ENCODE data around the gene TYROBP. TPM values are rescaled to one million over a fixed set of nuclear protein-coding genes. Genes with fewer than 3 reads are reported as not detected.
A peak's percentile ranks its signal among the peaks of the same experiment; 100 is the strongest.

The TYROBP gene
- total and polyA plus RNA-seq, 3 experiments from 2014 or later, result 6.4 to 96.2 (median 6.8) TPM

DNA sequence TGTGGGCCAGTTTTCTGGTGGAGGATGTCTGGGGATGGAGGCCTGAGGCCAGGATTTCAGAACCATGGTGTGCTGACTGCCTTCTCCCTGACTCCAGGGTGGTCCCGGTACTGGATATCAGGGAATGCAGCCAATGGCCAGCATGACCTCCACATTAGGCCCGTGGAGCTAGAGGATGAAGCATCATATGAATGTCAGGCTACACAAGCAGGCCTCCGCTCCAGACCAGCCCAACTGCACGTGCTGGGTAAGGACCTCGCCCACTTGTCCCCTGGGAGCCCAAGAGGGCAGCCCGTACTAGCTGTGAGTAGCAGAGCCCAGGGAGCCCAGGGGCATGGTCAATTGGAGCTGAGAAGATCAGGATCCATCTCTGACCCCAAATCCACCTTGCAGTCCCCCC, 49.8 kb downstream of the TYROBP start:
- peaks cover 8 to 16% (median 12%) of the 10 kb centered on the region in 3 donors for H3K4me1 Mint-ChIP-seq
- H3K27ac ChIP-seq (ENCODE audit: low read depth, low read length), result no peak overlapping the region
- peaks cover 48 to 63% of the 10 kb centered on the region in 2 donors for H3K27me3 Mint-ChIP-seq
- H3K36me3 Mint-ChIP-seq, result no peaks in the 10 kb centered on the region
- H3K36me3 ChIP-seq (ENCODE audit: insufficient read depth, low read length), result no peaks in the 10 kb centered on the region
- no peak overlapping the region for H3K27ac Mint-ChIP-seq
- H3K4me3 Mint-ChIP-seq, result peak overlapping the region in 5 of 7 donors; percentile 7 to 78 (median 54)
- DNase-seq, result no peak
- ChIA-PET CTCF (no interaction called here), POLR2A (no interaction called here)
- H3K4me1 ChIP-seq (ENCODE audit: insufficient read depth, low read length), result no peaks in the 10 kb centered on the region
- H3K4me3 ChIP-seq (ENCODE audit: low read length), result no peak overlapping the region
- H3K9me3 Mint-ChIP-seq, result no peaks in the 10 kb centered on the region
- peaks cover 19% of the 10 kb centered on the region for H3K27me3 ChIP-seq (ENCODE audit: insufficient read depth, low read length, poor library complexity, severe bottlenecking)
- no peaks in the 10 kb centered on the region for H3K9me3 ChIP-seq (ENCODE audit: low read length)

DNA sequence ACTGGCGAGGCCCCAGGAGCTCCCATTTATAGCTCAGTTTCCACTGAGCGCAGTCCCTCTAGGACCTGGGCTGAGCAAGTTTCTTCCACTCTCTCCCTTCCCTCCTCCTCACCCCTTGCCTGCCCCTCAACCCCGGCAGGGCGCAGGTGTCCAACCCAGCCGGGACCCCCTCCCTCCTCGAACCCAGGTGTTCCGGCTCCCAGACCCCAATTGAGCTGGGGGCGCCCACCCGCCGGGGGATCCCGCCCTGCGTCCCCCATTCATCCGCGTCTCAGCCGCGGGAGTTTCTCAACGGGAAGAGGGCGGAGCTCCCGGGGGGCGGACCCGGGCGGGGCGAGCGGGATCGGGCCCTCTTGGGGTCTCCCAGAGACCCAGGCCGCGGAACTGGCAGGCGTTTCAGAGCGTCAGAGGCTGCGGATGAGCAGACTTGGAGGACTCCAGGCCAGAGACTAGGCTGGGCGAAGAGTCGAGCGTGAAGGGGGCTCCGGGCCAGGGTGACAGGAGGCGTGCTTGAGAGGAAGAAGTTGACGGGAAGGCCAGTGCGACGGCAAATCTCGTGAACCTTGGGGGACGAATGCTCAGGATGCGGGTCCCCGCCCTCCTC, 51.4 kb downstream of the TYROBP start, which contains the start of gene KIRREL2:
TSS of gene KIRREL2 (plus strand) at position 366 of the 604 bp plus-strand sequence. CDS start at position 575, 209 bp downstream.
- H3K36me3 Mint-ChIP-seq, result no peaks in the 10 kb centered on the region
- Histone ChIP-seq H3K4me1 (ENCODE audit: insufficient read depth, low read length) (no peaks in the 10 kb centered on the region), H3K4me3 (ENCODE audit: low read length) (peak within 1 kb of the TSS; percentile 61), H3K9me3 (ENCODE audit: low read length) (no peaks in the 10 kb centered on the region), H3K27ac (ENCODE audit: low read depth, low read length) (no peak within 1 kb of the TSS), H3K27me3 (ENCODE audit: insufficient read depth, low read length, poor library complexity, severe bottlenecking) (peaks cover 19% of the 10 kb centered on the region), H3K36me3 (ENCODE audit: insufficient read depth, low read length) (no peaks in the 10 kb centered on the region)
- peak in 2 of 5 donors; percentile 13 to 58 for DNase-seq
- ChIA-PET CTCF (no interaction called here), POLR2A (no interaction called here)
- no peaks in the 10 kb centered on the region for H3K9me3 Mint-ChIP-seq
- H3K27me3 Mint-ChIP-seq, result peaks cover 44 to 68% of the 10 kb centered on the region in 2 donors
- H3K4me3 Mint-ChIP-seq, result peak within 1 kb of the TSS; percentile 67 to 84 (median 81)
- peak within 1 kb of the TSS in 4 of 8 donors; percentile 38 to 77 (median 54) for H3K27ac Mint-ChIP-seq
- peaks cover 8 to 16% (median 12%) of the 10 kb centered on the region in 3 donors for H3K4me1 Mint-ChIP-seq

Other genes with a start within 250 kb of the TYROBP start
- under 1 TPM in 1 of 2 experiments, not detected in 1; 0.22 TPM for gene UPK1A, start 241.8 kb downstream of the TYROBP start, total RNA-seq
- gene UPK1A, start 241.8 kb downstream of the TYROBP start, polyA plus RNA-seq, result not detected
- gene ZBTB32, start 203.7 kb downstream of the TYROBP start, total RNA-seq, result 100 to 1,000 TPM; 223 to 225 TPM
- 0.77 TPM for gene ZBTB32, start 203.7 kb downstream of the TYROBP start, polyA plus RNA-seq
- gene KMT2B, start 190.3 kb downstream of the TYROBP start, total RNA-seq, result 10 to 100 TPM; 62.6 to 67.8 TPM
- 2.9 TPM for gene KMT2B, start 190.3 kb downstream of the TYROBP start, polyA plus RNA-seq
- gene IGFLR1, start 165.8 kb downstream of the TYROBP start, total RNA-seq, result 100 to 1,000 TPM; 108 to 110 TPM
- 96.7 TPM for gene IGFLR1, start 165.8 kb downstream of the TYROBP start, polyA plus RNA-seq
- 10 to 100 TPM; 29.0 to 32.2 TPM for gene U2AF1L4, start 162.9 kb downstream of the TYROBP start, total RNA-seq
- gene U2AF1L4, start 162.9 kb downstream of the TYROBP start, polyA plus RNA-seq, result 37.5 TPM
- gene PSENEN, start 162.6 kb downstream of the TYROBP start, total RNA-seq, result 10 to 100 TPM; 50.8 to 57.8 TPM
- gene PSENEN, start 162.6 kb downstream of the TYROBP start, polyA plus RNA-seq, result 101 TPM
- gene LIN37, start 159.7 kb downstream of the TYROBP start, total RNA-seq, result 10 to 100 TPM in 1 of 2 experiments, 1 to 10 TPM in 1; 8.8 to 10.5 TPM
- 12.7 TPM for gene LIN37, start 159.7 kb downstream of the TYROBP start, polyA plus RNA-seq
- gene HSPB6, start 151.3 kb downstream of the TYROBP start, total RNA-seq, result not detected
- gene HSPB6, start 151.3 kb downstream of the TYROBP start, polyA plus RNA-seq, result not detected
- 10 to 100 TPM; 35.2 to 40.5 TPM for gene PROSER3, start 150.1 kb downstream of the TYROBP start, total RNA-seq
- gene PROSER3, start 150.1 kb downstream of the TYROBP start, polyA plus RNA-seq, result 8.3 TPM
- 10 to 100 TPM in 1 of 2 experiments, 1 to 10 TPM in 1; 9.2 to 11.9 TPM for gene ARHGAP33, start 132.7 kb downstream of the TYROBP start, total RNA-seq
- 0.71 TPM for gene ARHGAP33, start 132.7 kb downstream of the TYROBP start, polyA plus RNA-seq
- not detected for gene PRODH2, start 95.5 kb downstream of the TYROBP start, total RNA-seq
- not detected for gene PRODH2, start 95.5 kb downstream of the TYROBP start, polyA plus RNA-seq
- not detected for gene NPHS1, start 55.8 kb downstream of the TYROBP start, total RNA-seq
- gene NPHS1, start 55.8 kb downstream of the TYROBP start, polyA plus RNA-seq, result not detected
- gene KIRREL2, start 51.4 kb downstream of the TYROBP start, total RNA-seq, result under 1 TPM; 0.62 to 0.83 TPM
- not detected for gene KIRREL2, start 51.4 kb downstream of the TYROBP start, polyA plus RNA-seq
- gene APLP1, start 39.7 kb downstream of the TYROBP start, total RNA-seq, result under 1 TPM; 0.85 to 0.86 TPM
- gene APLP1, start 39.7 kb downstream of the TYROBP start, polyA plus RNA-seq, result not detected
- gene NFKBID, start 7.8 kb downstream of the TYROBP start, total RNA-seq, result 10 to 100 TPM; 63.3 to 66.5 TPM
- gene NFKBID, start 7.8 kb downstream of the TYROBP start, polyA plus RNA-seq, result 3.0 TPM
- gene HCST, start 5.8 kb downstream of the TYROBP start, total RNA-seq, result 10 to 100 TPM; 53.4 to 60.1 TPM
- 1,883 TPM for gene HCST, start 5.8 kb downstream of the TYROBP start, polyA plus RNA-seq
- gene LRFN3, start 28.1 kb upstream of the TYROBP start, total RNA-seq, result 10 to 100 TPM; 12.4 to 12.5 TPM
- gene LRFN3, start 28.1 kb upstream of the TYROBP start, polyA plus RNA-seq, result 3.0 TPM
- 10 to 100 TPM; 21.0 to 21.9 TPM for gene SDHAF1, start 86.9 kb upstream of the TYROBP start, total RNA-seq
- 54.2 TPM for gene SDHAF1, start 86.9 kb upstream of the TYROBP start, polyA plus RNA-seq
- gene SYNE4, start 100.5 kb upstream of the TYROBP start, total RNA-seq, result 1 to 10 TPM; 1.2 to 1.9 TPM
- not detected for gene SYNE4, start 100.5 kb upstream of the TYROBP start, polyA plus RNA-seq
- 10 to 100 TPM; 37.2 to 41.3 TPM for gene ALKBH6, start 105.9 kb upstream of the TYROBP start, total RNA-seq
- 21.2 TPM for gene ALKBH6, start 105.9 kb upstream of the TYROBP start, polyA plus RNA-seq
- under 1 TPM; 0.29 to 0.33 TPM for gene CLIP3, start 124.6 kb upstream of the TYROBP start, total RNA-seq
- 0.39 TPM for gene CLIP3, start 124.6 kb upstream of the TYROBP start, polyA plus RNA-seq
- gene THAP8, start 146.0 kb upstream of the TYROBP start, total RNA-seq, result 1 to 10 TPM; 1.3 to 1.9 TPM
- gene THAP8, start 146.0 kb upstream of the TYROBP start, polyA plus RNA-seq, result 8.5 TPM
- gene WDR62, start 146.6 kb upstream of the TYROBP start, total RNA-seq, result 10 to 100 TPM; 15.7 to 15.8 TPM
- gene WDR62, start 146.6 kb upstream of the TYROBP start, polyA plus RNA-seq, result 0.37 TPM
- gene OVOL3, start 202.8 kb upstream of the TYROBP start, total RNA-seq, result not detected
- gene OVOL3, start 202.8 kb upstream of the TYROBP start, polyA plus RNA-seq, result not detected
- gene POLR2I, start 206.6 kb upstream of the TYROBP start, total RNA-seq, result 100 to 1,000 TPM; 118 to 131 TPM
- gene POLR2I, start 206.6 kb upstream of the TYROBP start, polyA plus RNA-seq, result 159 TPM
- gene TBCB, start 207.2 kb upstream of the TYROBP start, total RNA-seq, result 100 to 1,000 TPM; 135 to 137 TPM
- 261 TPM for gene TBCB, start 207.2 kb upstream of the TYROBP start, polyA plus RNA-seq
- gene CAPNS1, start 231.8 kb upstream of the TYROBP start, total RNA-seq, result 100 to 1,000 TPM; 415 to 432 TPM
- 167 TPM for gene CAPNS1, start 231.8 kb upstream of the TYROBP start, polyA plus RNA-seq
- not detected for gene COX7A1, start 244.2 kb upstream of the TYROBP start, total RNA-seq
- gene COX7A1, start 244.2 kb upstream of the TYROBP start, polyA plus RNA-seq, result not detected